Mucosa of stomach (tissue), 1 donor: ENCODE results near the gene ANKS3.

Experiments used
- H3K27me3 ChIP-seq: one replicate; pipeline ENCODE4 v1.7.0; 2013; ENCODE audit warnings: mild to moderate bottlenecking, low read length; ENCODE audit not compliant: control insufficient read depth, insufficient read depth
- H3K36me3 ChIP-seq: one replicate; pipeline ENCODE4 v1.7.0; 2013; ENCODE audit warnings: low read length; ENCODE audit not compliant: control insufficient read depth, insufficient read depth
- H3K4me1 ChIP-seq: one replicate; pipeline ENCODE4 v1.7.0; 2013; ENCODE audit warnings: mild to moderate bottlenecking, low read length; ENCODE audit not compliant: control insufficient read depth, insufficient read depth
- H3K4me3 ChIP-seq: one replicate; pipeline ENCODE4 v1.7.0; 2013; ENCODE audit warnings: low read length
- H3K9ac ChIP-seq: one replicate; pipeline ENCODE4 v1.7.0; 2013; ENCODE audit warnings: mild to moderate bottlenecking, low read length, moderate library complexity
- H3K9me3 ChIP-seq: one replicate; pipeline ENCODE4 v1.7.0; 2013; ENCODE audit warnings: mild to moderate bottlenecking, low read length, moderate library complexity; ENCODE audit not compliant: control insufficient read depth
- donor health status: Pancreatic carcinoma.

ANKS3 gene

DNA sequence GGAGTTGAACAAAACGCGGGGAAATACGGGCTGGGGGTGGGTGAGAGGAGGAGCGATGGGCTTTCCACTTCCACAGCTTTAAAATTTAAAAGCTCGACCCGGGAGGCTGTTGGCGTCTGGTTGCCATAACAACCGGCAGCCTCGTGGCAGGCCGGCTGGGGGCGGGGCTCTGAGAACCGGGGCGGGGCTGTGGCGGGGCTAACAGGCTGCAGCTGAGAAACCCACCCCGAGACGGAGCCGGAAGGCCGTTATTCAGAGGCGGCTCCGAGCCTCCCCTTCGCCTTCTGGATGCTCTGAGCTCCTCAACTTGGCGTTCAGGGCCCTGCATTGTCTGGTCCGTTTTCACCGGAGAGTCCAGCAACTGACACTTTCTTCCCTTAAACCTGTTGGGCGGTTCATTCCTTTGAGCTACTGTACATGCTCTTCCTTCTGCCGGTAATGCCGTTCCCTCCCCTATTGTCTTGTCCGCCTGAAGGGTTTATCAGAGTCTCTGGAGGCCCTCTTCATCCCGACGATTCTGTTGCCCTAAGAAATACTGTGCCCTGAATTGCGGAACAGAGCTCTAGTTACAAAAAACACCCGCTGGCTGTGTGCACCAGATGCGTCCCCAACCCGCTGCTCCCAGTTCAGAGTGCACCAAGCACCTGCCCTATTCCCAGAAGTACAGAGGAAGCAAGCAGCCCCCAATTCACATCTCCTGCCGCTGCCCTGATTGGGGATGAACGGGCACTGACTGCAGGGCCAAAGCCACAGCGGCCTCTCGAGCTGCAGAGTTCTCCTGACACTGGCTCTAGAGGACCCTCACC, 862 bp upstream of the ANKS3 start:
- no peaks in the 10 kb centered on the region for H3K9me3 ChIP-seq
- H3K27me3 ChIP-seq: no peaks in the 10 kb centered on the region
- H3K36me3 ChIP-seq: no peaks in the 10 kb centered on the region
- peak overlapping the region; percentile 98 for H3K4me3 ChIP-seq
- peaks cover 6% of the 10 kb centered on the region for H3K4me1 ChIP-seq
- H3K9ac ChIP-seq: peak overlapping the region; percentile 5

DNA sequence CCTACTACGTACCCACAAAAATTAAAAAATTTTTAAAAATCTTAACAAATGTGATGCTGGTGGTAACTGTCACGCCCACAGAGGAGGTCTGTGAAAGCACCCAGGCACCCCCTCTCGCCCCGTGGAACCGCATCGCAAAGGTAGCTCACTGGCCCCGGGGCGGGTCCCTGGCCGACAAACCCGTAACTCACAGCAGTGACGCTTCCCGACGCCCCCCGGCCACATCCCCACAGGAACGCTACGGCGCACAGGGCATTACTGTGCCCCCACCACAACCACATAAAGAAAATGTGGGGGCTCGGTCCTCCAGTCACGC, 366 bp downstream of the ANKS3 start:
- Histone ChIP-seq H3K36me3 (no peaks in the 10 kb centered on the region), H3K9me3 (no peaks in the 10 kb centered on the region), H3K4me3 (peak overlapping the region; percentile 98)

DNA sequence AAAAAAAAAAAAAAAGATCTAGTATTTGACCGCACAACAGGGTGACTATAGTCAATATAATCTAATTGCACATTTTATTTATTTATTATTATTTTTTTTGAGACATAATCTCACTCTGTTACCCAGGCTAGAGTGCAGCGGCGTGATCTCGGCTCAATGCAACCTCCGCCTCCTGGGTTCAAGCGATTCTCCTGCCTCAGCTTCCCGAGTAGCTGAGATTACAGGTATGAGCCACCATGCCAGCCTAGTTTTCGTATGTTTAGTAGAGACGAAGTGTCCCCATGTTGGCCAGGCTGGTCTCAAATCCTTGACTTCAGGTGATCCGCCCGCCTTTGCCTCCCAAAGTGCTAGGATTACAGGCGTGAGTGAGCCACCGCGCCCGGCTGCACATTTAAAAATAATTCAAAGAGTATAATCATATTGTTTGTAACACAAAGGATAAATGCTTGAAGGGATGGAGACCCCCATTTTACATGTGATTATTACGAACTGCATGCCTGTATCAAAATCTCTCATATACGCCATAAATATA, 794 bp downstream of the ANKS3 start:
- H3K4me1 ChIP-seq: peaks cover 6% of the 10 kb centered on the region
- H3K4me3 ChIP-seq: peak overlapping the region; percentile 98
- H3K9me3 ChIP-seq: no peaks in the 10 kb centered on the region
- H3K36me3 ChIP-seq: no peaks in the 10 kb centered on the region
- H3K9ac ChIP-seq: peak overlapping the region; percentile 71
- no peaks in the 10 kb centered on the region for H3K27me3 ChIP-seq

More for the DNA sequence above, 366 bp downstream of the ANKS3 start:
- Histone ChIP-seq H3K4me1 (peaks cover 6% of the 10 kb centered on the region), H3K27me3 (no peaks in the 10 kb centered on the region), H3K9ac (peak overlapping the region; percentile 71)

DNA sequence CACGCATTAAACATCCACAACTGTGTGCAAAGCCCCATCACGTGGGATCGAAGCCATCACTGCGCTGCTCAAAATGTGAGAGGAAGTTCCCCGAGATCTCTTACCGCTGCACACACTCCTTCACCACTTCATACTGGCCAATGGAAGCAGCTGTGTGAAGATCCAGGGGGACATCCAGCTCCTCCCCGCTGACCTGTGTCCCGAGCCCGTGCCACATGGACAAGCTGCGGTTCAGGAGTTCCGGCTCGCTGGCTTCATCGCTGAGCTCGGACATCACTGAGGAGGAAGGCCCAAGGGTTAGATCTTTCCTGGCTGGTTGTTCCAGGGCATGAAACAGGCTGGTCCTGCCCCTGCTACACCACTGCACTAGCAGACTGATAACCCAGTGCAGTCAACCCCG, 4.2 kb downstream of the ANKS3 start:
- no peaks in the 10 kb centered on the region for H3K27me3 ChIP-seq
- peaks cover under 1% of the 10 kb centered on the region for H3K4me1 ChIP-seq
- H3K36me3 ChIP-seq: no peaks in the 10 kb centered on the region
- H3K4me3 ChIP-seq: no peak overlapping the region
- no peaks in the 10 kb centered on the region for H3K9me3 ChIP-seq
- H3K9ac ChIP-seq: no peak overlapping the region

DNA sequence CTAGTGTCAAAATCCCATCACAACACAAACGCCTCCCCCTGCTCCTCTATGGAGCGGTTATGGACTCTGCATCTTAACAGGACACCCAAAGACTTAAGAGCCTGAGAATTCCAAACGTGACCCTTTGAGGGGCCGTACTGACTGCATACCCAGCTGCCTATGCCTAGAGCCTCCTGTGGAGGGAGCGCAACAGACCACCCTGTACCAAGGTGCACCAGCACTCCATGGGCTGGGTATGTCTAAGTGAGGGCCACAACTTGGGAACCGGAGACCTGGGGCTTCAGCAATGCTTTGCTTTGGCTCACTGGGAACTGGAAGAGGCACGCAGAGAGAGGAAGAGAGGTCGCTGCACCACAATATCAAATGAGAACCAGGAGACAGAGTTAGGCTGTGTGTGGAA, 5.4 kb downstream of the ANKS3 start:
- Histone ChIP-seq H3K27me3 (no peaks in the 10 kb centered on the region), H3K36me3 (no peaks in the 10 kb centered on the region), H3K4me1 (no peaks in the 10 kb centered on the region), H3K4me3 (no peak overlapping the region), H3K9me3 (no peaks in the 10 kb centered on the region), H3K9ac (no peak overlapping the region)

DNA sequence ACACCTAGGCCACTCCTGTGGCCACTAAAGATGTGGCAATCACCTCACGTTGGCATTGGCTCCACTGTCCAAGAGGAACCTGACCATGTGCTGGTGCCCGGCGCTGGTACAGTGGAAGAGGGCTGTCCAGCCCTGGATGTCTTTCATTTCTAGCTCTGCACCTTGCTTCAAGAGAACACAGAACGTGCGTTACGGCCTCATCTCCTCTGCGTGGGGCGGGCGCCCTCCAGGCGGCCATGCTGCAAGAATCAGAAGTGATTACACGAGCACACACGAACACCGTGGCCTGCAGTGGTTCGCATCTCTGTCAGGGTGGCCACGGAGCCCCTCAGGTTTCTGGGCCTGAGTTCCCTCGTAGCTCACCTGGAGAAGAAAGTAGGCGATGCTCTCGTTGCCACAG, 7.5 kb downstream of the ANKS3 start:
- no peak overlapping the region for H3K9ac ChIP-seq
- H3K9me3 ChIP-seq: no peaks in the 10 kb centered on the region
- no peak overlapping the region for H3K4me3 ChIP-seq
- no peaks in the 10 kb centered on the region for H3K4me1 ChIP-seq
- no peaks in the 10 kb centered on the region for H3K36me3 ChIP-seq
- H3K27me3 ChIP-seq: no peaks in the 10 kb centered on the region

DNA sequence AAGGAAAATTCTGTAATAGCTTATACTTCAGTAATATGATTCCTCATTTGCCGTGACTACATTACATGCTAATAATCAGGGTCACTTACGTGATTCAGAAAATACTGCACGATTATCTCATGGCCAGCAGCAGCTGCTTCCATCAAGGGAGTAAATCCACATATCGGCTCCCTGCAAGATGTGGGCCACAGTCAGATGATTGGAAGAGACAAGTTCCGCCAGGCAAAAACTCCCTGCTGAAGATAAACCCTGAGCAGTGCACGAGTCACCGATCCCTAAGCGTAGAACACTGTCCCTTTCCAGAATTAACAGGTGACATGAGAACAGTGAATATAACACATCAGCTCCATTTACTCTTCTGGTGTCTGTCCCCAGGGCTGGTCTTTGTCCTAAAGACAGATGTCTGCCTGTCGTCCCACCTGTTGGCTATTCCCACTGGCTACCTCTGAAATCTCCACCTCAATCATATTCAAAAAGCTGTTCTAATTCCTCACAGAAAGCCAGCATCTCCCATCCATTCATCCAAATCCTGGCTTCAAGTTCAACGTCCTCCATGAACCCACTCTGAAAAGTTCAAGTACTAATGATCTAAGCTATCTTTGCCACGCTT, 9.3 kb downstream of the ANKS3 start:
- no peaks in the 10 kb centered on the region for H3K27me3 ChIP-seq
- no peaks in the 10 kb centered on the region for H3K36me3 ChIP-seq
- no peak overlapping the region for H3K9ac ChIP-seq
- H3K4me3 ChIP-seq: no peak overlapping the region
- no peaks in the 10 kb centered on the region for H3K9me3 ChIP-seq
- H3K4me1 ChIP-seq: no peaks in the 10 kb centered on the region

DNA sequence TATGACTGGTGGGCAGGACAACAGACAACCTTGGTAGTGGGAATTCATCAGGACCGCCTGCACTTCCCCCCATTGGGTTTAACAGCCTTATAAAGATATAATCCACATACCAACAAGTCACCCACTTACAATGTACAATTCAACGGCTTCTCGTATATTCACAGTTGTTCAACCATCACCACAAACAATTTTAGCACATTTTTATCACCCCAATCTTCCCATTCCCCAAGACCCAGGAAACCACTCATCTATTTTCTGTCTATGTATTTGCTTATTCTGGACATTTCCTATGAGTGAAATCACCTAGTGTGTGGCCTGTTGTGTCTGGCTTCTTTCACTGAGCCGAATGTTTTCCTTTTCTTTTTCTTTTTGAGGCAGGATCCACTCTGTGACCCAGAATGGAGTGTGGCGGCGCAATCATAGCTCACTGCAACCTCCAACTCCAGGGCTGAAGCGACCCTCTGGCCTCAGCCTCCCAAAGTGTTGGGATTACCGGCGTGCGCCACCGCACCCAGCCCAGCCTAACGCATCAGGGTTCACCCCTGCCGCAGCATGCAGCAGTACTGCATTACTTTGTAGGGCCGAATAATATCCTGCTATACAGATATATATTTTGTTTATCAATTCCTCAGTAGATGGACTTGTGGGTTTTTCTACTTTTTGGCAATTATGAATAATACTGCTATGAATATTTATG, 10.9 kb downstream of the ANKS3 start:
- Histone ChIP-seq H3K9me3 (no peaks in the 10 kb centered on the region), H3K27me3 (no peaks in the 10 kb centered on the region), H3K4me1 (no peaks in the 10 kb centered on the region), H3K9ac (no peak overlapping the region), H3K36me3 (no peaks in the 10 kb centered on the region), H3K4me3 (no peak overlapping the region)

DNA sequence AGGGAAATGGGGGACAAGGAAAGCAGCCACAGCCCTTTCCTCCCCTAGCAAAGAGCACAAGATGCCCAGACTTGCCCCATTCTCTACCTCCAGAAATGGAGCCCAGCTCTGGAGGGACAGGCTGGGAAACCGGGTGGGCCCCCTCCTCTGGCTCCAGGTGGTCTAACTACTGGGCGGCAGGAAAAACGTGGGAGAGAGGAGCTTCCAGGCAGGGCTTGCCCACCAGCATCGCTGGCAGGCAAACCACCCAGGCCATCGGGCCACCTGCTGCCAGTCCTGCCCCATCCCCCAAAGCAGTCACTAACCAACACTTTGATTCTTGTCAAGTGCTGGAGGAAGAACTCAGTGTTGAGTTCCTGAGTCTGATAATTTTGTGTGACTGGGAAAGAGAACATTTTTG, 15.6 kb downstream of the ANKS3 start:
- Histone ChIP-seq H3K4me3 (no peak overlapping the region), H3K9me3 (no peaks in the 10 kb centered on the region)

DNA sequence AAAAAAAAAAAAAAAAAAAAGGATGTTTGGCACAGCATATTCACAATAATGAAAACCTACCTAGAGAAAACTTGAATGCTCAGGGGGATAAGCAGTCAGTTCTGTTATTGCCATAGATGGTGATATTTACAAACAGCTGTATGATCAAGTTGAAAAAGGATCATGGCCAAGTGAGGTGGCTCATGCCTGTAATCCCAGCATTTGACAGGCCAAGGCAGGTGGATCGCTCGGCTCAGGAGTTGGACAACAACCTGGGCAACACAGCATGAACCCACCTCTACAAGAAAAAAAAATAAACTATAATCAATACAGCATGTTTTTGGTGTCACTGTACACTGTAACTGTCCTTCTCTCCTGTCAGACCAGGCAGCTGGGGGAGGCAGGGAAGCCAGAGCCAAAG, 19.1 kb downstream of the ANKS3 start:
- no peaks in the 10 kb centered on the region for H3K36me3 ChIP-seq
- no peaks in the 10 kb centered on the region for H3K27me3 ChIP-seq
- H3K4me1 ChIP-seq: no peaks in the 10 kb centered on the region
- H3K9me3 ChIP-seq: no peaks in the 10 kb centered on the region
- H3K4me3 ChIP-seq: no peak overlapping the region
- H3K9ac ChIP-seq: no peak overlapping the region

More for the DNA sequence above, 15.6 kb downstream of the ANKS3 start:
- Histone ChIP-seq H3K9ac (no peak overlapping the region), H3K27me3 (no peaks in the 10 kb centered on the region), H3K36me3 (no peaks in the 10 kb centered on the region), H3K4me1 (no peaks in the 10 kb centered on the region)

DNA sequence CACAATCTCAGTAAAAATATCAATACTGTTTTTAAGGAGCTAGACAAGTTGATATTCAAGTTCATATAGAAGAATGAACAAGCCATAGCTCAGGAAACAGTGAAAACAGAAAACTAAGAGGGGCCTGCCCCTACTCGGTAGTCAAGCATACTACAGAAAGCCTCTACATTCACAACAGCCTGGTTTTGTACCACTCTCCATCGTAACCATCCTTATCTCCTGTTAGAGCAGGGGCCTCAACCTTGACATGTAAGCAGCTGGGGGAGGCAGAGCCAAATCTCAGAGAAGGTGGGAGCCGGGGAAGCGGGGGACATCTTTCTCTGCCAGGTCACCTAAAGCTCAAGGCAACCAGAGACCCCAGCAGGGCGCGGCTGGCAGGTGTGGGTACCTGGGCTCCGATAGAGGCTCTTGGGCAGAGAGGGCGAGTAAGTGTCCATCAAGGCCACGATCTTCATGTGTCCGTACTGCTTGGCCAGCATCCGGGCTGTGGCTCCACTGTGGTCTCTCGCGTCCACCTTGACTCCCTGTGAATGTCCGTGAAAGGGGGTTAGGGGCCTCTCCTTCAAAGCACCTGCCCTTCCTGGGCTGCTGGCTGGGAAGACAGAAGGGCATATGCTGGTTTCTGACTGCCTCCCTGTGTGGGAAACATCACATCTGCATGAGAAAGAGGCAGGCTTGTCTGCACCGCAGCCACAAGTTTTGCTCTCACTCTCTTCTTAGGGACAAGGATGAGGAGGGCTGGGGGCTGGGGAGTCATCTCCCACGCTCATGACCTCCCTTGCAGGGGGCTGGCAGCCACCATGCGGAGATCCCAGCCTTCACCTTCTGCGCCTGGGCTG, 20.2 kb downstream of the ANKS3 start:
- Histone ChIP-seq H3K4me1 (no peaks in the 10 kb centered on the region), H3K4me3 (no peak overlapping the region), H3K9ac (no peak overlapping the region), H3K36me3 (no peaks in the 10 kb centered on the region), H3K27me3 (no peaks in the 10 kb centered on the region), H3K9me3 (no peaks in the 10 kb centered on the region)
